HuH-7 (cell line): ENCODE data around the gene DPP6.

ENCODE experiments used
- DNase-seq: peaks from one replicate; pipeline ENCODE4 v3.0.0; 2011; ENCODE audit warnings: low spot score

Gene DPP6

DNA sequence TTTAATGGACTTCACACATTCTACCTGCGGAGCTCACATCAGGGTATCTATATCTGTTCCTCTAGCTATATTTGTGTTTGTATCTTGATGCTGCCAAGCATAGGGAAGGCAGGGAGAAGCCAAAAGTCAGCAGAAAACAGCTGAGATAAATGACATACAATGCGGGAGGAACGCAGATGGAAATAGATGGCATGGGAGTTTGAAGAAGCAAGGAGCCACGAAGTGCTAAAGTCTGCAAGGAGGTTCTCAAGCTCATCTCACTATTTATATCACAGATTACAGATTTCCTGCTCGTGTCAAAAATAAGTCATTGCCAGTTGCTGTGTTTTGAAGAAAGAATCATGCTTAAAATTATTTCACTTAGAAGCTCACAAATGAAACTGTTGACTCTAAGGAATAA lies 180.5 kb downstream of the DPP6 start:
- DNase-seq, result no peak

DNA sequence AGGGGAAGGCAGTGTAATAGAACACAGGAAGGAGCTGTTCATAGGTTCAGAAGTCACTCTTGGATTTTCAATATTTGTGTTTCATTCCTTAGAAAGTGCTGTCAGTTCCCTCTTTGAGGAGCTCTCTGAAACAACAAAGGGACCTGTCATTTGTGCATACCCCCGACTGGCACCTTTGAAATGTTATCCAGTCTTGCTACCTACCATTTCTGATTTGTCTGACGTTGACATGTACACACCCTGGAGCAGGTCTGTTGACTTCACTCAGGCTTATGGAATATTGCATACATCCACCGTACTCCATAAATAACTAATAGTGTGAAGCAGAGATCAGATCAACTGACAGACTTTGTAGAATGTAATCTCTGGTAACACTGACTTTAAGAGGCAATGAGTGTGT lies 189.8 kb downstream of the DPP6 start:
- DNase-seq, result no peak

DNA sequence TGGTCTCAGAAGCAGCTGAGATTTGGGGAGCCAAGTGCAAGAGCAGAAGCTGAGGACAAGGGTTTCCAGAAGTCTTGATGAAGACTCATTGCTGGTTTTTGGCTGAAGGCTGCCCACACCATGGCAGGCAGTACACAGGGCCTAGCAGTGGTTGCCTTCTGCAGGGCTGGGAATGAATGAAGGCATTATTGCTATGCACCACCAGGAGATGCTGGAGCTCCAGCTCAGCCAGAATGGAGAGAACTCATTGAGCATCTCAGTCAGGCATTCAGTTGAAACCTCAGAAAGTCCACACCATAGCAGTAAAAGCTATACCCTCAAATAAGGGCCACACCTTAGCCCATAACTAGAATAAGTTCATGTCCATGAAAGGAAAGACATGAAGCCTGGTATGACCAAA lies 190.5 kb downstream of the DPP6 start:
- no peak for DNase-seq

DNA sequence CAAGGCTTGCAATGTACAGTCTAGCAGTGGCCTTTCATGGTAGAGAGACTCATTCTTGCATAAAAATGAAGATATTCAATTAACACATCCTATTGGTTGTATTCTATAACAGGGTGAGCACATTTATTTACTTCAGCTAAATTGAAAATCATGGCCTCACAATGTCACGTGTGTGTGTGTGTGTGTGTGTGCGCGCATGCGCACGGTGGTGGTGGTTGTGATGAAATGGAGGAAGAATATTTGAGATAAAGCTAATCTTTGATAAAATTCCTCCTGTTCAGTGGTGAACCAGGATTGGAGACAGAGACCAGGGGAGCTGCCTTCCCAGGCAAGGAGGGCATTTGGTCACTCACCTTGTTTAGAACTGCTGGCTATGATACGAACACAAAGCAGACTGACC lies 199.8 kb downstream of the DPP6 start:
- no peak for DNase-seq

DNA sequence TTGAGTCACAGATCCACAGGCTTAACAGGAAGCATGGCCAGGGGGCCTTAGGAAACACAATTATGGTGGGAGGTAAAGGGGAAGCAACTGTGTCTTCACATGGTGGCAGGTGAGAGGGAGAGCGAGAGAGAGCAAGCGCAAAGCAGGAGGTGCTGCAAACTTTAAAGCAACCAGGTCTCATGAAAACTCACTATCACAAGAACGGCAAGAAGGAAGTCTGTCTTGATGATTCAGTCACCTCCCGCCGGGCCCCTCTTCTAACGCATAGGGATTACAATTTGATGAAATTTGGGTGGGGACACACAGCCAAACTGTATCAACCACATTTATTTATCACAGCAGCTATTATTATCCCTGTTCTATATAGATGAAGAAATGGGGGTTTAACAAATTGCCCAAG lies 201.6 kb downstream of the DPP6 start:
- DNase-seq, result no peak

DNA sequence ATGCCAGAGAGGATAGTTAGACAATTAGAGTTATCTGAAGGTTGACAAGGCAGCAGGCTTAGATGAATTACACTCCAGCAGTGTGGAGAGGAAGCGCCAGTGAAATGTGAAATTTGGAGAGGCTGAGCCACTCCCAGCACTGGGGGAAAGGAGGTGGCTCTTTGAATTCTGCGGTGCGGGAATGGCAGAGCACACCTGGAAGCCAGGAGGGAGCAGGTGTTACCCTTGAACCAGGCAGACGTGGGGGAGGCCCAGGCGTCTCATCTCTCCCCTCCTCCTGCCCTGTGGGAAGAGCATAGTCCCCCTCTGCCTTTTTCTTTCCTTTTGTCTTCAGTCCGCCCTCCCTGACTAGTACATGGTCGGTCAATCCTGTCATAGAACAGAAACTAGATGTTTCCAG lies 203.1 kb downstream of the DPP6 start:
- DNase-seq, result no peak

DNA sequence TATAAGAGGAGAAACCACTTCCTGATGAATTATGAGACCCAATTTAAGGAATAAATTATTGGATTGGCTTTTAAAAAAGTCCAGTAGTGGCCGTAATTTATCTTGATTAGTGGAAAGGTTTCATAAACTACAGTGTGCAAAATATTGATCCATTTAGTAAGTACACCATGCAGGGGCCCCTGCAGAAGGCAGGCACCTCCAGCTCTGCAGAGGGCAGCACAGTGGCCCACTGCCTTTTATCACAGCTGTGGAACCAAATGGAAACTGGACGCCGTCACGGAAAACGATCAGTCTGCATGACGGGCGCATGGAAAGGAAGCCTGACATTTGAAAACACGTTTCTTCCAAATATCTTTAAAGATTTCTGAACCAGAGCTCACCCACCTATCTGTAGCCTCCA lies 204.0 kb downstream of the DPP6 start:
- no peak for DNase-seq

DNA sequence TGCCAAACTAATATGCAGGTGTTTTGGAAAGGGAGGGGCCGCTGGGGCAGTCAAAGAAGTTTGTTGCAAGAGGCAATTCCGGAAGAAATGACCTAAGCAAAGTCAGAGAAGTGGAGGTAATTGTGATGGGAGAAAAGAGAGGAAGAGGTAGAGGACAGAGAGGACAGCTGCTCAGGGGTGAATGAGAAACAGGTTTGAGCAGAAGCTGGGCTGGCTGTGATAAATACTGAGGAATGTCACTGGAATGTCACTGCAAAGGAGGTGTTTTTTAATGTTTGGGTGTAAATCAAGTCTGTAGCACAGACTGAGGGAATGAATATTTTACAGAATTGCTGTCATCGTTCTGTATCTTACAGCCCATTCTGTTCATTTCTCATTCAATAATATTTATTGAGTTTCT lies 207.2 kb downstream of the DPP6 start:
- DNase-seq, result no peak

DNA sequence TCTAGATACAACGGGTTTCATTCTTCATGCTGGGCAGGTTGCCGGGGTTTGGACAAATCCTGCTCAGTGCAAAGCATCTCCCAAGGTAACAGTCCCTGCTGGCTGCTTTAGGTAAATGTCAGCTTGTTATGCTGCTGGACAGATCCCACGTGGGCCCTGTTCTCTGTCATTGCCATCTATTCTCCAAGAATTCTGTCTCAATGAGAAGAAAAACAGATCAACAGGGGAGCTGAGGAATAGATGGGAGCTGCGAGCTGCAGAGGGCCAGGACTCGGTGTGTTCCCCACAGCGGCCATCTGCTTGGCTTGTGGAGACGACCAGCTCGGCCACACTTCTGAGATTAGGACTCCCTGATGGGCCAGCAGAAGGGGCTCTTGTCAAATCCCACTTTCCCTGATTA lies 235.2 kb downstream of the DPP6 start:
- DNase-seq, result no peak

DNA sequence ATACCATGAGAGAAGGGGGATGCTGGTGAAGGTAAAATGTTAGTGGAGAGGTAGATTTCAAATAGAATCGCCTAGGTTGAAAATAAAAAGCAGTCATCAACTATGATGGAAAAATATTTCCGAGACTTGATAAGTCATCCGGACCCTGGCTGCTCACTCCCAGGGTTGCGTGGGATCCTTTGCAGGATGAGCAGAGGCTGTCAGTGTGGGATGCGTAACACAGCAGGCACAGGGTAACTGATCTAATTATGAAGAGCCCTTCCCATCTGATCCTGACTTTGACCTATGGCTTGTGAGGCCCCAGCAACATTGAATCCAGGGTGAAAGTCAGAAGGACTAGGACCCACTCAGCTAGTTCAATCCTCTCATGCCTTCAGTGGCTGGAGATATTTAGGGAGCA lies 236.9 kb downstream of the DPP6 start:
- DNase-seq, result no peak

DNA sequence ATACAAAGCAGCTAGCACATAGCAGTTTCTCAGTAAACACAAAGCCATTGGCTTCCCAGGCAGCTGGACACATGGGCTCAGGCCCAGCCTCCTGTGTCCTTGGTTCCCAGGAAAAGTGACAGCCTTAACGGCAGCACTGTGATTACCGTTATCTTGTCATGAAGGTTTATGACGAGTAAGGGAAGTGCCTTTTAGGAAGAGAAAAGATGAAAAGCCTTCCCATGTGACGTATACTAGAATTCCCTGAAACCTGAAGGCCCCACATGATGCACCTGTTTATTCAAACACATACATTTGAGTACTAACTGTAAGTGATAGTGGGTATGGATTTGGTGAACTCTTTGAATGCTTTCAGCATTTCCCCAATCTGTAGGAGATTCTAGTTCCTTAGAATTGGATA lies 244.2 kb downstream of the DPP6 start:
- DNase-seq, result no peak

DNA sequence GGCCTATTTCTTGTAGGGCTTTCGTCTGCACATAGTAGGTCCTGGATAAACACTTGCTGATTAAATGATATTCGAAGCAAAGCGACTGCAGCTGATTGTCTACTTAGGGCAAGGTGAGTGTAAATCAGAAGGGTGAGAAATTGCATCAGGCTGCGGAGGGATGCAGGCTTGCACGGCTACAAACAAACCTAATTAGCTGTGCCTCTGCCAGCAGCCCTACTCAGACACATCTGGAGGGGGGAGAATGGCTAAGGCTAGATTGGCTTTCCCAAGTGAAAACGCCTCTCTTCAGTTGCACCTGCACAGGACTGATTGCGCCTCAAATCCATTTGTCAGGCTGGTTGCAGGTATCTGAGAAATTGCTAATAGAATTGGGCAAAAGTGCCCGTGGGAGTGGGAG lies 247.5 kb downstream of the DPP6 start:
- no peak for DNase-seq

DNA sequence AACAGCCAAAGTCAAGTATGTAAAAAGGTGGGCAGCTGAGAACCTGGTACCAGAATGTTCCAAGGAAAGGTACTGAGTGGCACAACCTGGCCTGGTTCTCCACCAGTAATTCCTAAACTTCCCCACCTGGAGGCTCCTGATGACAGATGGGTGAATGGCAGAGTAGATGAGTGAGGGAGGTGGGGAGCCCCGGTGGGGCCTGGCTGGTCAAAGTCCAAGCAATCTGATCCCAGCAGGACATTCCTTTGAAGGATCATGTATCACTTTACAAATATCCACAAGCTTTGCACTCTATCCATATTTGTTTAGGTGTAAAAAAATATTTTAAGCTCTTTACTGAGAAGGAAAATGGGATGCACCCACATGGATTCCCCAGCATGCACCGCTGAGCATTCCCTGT lies 250.2 kb downstream of the DPP6 start:
- DNase-seq, result peak; percentile 37

DNA sequence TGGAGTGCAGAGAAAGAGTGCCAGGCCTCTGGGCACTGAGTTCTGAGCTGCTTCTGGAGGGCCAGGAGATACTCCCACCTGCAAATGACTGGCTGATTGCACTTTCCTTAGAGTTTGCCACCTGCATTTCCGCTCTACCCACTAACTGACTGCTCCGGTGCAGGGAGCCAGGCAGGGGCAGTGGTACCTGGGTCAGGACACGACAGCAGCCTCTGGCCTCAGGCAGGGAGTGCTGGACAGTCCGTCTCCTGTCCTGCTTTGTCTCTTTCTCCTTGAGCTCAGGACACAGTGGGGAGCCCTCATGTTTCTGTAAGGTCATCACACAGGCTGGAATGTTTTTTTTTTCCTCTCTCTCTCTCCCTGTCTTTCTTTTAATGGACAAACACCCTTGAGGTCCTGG lies 252.0 kb downstream of the DPP6 start:
- no peak for DNase-seq

DNA sequence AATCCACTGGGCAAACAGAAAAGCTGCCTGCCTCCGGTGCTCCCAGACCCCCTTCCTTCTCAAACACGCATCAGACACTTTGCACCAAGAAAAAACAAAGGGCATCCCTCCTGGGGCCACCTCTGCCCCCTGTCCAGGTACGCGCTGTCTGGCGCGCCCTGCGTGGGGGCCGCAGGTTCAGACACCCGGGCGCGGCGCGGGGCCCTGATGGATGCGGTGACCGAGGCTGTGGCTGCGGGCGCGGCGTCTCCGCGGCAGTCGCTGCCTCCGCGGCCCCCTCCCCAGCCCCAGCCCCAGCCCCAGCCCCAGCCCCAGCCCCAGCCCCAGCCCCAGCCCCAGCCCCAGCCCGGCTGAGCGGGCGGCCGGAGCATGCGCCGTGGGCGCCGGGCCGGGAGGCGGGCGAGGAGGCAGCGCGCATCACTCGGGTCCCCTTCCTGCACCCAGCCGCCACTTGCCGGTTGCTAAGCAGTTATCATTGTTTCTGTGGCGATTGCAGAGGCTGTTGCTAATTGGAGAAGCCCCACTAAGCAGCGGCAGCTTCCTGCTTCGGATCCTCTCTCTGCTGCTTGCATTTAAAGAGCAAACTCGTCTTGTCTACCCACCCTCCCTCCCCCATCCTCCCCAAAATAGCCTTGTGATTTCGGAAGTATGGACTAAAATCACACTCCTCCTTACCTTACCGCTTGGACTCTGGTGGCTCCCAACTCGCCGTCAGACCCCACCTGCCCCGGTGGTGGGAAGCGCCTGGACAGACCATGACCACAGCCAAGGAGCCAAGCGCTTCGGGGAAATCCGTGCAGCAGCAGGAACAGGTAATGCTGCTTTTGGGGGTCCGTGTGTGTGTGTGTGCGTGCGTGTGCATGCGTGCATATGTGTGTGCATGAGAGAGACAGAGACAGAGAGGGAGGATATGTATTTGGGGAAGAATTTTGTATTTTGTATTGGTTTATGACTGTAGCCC lies 252.8 kb downstream of the DPP6 start:
- DNase-seq, result no peak

DNA sequence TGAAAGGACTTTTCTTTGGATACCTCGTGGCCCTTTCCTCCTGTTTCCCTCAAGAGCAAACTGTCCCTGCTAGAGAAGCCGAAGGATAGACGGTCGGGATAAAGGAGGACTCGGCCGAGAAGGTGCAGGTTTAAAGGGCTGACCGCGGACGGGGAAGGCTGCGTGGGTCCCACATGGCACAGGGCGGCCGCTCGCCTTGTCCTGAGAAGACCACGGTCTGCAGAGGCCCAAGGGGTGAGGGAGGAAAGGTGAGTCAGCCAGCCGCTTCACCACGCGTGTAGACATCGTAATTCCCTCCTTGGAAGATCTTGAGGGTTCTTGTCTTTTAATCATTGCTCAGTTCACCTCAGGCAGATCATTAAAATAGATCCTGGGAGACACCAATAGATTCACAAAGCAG lies 253.8 kb downstream of the DPP6 start:
- DNase-seq, result no peak

DNA sequence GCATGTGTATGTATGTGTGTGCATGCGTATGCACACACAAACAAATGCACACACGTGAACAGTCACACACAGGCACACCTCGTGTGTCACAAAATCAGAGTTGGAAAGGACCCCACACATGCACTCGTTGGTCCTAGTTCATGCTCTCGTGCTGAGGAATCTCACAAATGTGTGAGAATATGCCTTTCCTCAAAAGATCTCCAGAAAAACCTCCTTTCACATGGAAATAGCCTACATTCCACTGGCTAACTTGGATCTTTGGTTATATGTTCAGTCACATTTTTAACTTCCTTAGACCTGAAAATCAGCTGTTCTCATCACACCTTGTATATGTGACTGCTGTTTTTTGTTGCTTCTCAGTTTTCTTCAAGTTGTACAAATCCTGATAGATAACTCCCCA lies 256.7 kb downstream of the DPP6 start:
- DNase-seq, result no peak

DNA sequence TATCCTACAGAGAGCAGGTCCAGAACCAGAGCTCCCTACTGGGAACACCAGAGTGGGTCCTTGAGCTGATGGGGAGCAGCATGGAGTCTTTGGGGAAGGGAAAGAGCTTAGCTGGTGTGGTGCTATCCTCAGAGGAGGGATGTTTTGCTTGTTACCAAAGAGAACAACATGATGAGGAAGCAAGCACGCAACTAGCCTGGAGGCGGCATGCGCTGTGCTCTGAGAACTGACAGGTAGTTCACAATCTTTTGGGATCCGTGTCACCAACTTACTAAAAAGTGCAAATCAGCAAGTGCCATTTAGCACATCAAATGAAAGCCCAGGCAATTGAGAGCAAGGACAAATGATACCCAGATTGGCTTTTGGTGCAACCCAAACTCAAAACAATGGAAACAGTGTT lies 257.9 kb downstream of the DPP6 start:
- DNase-seq, result no peak

DNA sequence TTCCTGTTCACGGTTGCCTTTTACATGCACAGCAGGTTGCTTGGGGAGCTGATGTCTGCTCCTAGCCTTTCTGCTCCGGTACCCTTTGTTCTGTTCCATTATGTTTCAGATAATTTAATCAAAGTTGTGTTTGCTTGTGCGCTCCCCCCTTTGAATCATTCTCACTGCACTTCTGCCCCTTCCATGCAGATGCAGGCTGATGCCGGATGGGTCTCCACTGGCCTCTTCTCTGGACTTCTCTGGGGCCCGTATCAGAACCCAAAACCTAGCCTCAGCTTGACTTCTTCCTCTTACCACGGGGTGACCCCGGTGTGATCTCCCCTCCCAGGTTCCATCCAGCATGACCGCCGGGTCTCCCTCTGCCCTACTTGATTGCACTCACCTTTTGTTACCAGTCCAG lies 272.0 kb downstream of the DPP6 start:
- no peak for DNase-seq

DNA sequence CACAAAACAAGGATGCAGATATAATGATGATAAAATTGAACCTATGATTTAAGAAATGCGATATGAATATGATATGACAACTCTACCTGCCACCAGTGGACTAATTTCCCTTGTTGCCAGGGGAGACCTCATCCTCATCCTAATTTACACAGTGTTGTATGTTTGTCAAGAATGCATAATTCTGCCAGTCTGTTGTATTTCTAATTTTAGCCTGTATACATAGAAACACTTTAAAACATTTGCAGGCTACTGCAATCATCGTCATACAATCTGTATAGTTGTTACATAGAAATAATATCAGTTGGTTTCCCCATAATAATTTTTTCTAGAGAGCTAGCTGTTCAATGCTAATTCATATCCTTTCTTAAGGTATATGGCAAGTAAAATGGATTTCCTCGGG lies 274.2 kb downstream of the DPP6 start:
- no peak for DNase-seq

DNA sequence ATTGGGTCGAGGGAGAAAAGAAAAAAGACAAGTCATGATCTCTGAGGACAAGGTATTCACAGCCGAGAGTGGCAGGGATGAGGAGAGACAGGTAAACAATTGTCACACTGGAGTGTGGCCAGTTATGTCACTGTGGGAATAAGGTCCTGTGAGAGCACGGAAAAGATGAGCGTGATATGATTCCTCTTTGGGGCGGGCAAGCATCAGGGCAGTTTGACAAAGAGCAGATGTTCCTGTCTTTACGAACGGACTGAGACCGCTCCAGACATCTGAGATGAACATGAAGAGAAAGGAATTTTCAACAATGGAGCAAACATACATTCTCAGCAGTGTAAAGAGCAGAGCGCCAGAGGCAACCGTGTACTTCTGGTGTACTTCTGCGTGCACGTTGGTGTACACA lies 278.1 kb downstream of the DPP6 start:
- DNase-seq, result no peak

DNA sequence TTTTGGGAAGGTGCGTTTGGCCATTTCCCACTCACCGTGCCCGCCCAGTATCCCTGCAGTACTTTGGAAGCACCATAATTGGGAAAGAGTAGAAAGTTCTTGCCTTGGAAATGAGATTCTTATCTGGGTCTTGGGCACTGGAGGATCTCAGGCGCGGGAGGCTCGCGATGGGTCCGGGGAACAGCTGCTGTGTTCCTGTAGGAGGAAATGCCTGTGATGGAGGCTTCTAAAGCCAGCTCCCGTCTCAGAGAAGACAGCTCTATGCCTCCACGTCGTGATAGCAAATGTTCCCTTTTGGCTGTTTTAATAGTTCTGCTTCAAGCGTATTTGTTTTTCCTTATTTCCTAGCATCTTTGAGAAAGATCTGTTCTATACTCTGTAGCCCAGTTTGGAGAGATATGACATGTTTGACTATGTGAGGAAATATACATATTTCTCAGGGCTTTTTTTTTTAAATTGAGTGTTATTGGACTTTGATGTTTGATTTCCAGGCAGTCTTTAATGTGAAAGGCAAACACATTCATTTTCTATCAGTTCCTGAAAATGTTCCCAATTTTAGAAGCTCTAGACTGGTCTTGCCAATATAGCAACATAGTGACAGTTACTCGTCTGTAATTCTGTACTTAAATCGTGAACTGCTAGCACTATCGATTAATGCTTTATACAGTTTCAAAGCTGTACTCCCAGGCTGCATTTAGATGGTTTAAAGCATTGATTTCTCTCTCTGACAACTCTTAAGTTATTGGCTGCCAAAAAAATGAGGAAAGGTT lies 280.8 kb downstream of the DPP6 start:
- DNase-seq, result no peak

DNA sequence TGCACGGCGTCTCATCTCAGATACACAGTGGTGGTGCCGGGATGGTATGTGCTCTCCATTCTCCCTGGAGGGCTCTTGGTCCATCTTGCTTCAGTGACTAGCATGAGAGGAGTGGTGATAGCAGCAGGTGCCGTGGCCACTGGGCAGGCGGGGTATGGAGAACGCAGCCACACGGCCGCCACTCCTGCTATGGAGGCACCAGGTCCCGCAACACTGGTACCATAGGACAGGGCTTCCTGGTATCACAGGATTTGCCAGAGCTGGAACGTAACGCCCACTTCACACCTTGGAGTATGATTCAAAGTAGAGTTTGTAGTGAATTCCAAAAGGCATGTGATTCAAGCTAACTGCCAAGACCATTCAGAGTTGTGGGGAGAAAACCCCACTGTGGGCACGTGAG lies 284.1 kb downstream of the DPP6 start:
- DNase-seq, result no peak
